Omental fat pad (tissue), 4 donors: ENCODE results near the gene SLC50A1. TPM values are rescaled to one million over a fixed set of nuclear protein-coding genes. Genes with fewer than 3 reads are reported as not detected.

Experiments
- ATAC-seq: fragments of 150-250 bp; one replicate; pipeline ENCODE4 v1.9.1; 2016; ENCODE audit warnings: mild to moderate bottlenecking, moderate library complexity; ENCODE audit not compliant: low FRiP score
- DNase-seq: peaks from one replicate; pipeline ENCODE4 v3.0.0-alpha.2; 2019; ENCODE audit warnings: low spot score
- total RNA-seq, 4 donors: library from RNA; depleted of rRNA; stranded (reverse); fragments of >200 nt; gene quantifications; one replicate each; pipeline ENCODE4 v1.1.0, GENCODE V29; 2016
- TF ChIP-seq, protein P1 (sequence below), 3 donors: fragments of 450-650 bp; IDR thresholded peaks; one replicate each; pipeline ENCODE4 v1.5.1; 2016 to 2017; ENCODE audit warnings: antibody characterized with exemption in 3 of 3, mild to moderate bottlenecking in 3 of 3, moderate library complexity in 2 of 3

Gene SLC50A1
- total RNA-seq, 4 donors from 2014 or later: 26.8 to 40.6 (median 27.5) TPM

GRCh38 chr1:155106862-155107261 is 28.8 kb upstream of the SLC50A1 start:
- DNase-seq (no peak), ATAC-seq (no peak)
- TF ChIP-seq, protein P1, sequence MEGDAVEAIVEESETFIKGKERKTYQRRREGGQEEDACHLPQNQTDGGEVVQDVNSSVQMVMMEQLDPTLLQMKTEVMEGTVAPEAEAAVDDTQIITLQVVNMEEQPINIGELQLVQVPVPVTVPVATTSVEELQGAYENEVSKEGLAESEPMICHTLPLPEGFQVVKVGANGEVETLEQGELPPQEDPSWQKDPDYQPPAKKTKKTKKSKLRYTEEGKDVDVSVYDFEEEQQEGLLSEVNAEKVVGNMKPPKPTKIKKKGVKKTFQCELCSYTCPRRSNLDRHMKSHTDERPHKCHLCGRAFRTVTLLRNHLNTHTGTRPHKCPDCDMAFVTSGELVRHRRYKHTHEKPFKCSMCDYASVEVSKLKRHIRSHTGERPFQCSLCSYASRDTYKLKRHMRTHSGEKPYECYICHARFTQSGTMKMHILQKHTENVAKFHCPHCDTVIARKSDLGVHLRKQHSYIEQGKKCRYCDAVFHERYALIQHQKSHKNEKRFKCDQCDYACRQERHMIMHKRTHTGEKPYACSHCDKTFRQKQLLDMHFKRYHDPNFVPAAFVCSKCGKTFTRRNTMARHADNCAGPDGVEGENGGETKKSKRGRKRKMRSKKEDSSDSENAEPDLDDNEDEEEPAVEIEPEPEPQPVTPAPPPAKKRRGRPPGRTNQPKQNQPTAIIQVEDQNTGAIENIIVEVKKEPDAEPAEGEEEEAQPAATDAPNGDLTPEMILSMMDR (IDR thresholded peaks at IDR 0.05): no peak

DNA sequence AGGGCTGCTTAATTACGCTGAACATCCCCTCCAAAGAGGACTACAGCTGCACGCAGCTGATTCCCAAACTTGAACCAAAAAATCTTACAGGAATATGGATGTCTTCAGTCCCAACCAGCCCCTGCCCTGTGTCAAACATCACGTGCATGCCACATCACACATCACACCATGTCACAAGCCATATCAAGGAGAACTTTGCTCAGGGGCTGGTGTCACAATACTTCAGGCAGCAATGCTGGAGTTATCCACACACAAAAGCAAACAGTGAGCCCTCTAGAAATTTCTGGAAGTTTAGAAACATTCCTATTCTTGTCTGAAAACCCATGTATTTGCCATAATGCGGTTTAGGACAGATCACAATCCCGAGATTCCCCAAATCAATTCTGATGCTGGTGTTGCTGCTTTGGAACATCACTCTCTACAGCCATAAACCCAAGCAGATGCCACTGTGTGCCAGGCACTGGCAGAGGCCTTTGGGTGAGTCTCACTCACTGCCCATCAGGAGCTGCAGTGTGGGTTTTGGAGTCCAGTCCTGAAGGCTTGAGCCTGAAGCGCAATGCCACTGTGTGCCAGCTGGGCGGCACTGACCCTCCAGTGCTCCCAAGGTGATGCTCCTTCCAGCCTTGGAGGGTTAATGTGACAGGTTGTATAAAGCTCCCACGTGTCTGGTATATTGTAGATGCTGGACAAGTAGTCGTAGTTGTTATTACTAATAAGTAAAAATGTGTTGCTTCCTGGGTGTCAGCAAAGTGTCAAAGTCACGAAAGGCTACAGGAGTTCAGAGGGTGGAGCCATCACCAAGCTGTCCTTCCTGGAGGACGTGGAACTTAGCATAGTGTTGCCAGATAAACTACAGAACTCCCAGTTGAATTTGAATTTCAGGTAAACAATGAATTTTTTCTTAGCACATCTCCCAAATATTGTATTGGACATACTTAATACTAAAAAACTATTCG is 28.1 kb upstream of the SLC50A1 start:
- TF ChIP-seq, protein P1 (IDR thresholded peaks at IDR 0.05): no peak
- ATAC-seq: no peak
- DNase-seq: no peak

GRCh38 chr1:155108296-155108695 is 27.4 kb upstream of the SLC50A1 start:
- TF ChIP-seq, protein P1 (IDR thresholded peaks at IDR 0.05): no peak
- ATAC-seq (no peak), DNase-seq (no peak)

DNA sequence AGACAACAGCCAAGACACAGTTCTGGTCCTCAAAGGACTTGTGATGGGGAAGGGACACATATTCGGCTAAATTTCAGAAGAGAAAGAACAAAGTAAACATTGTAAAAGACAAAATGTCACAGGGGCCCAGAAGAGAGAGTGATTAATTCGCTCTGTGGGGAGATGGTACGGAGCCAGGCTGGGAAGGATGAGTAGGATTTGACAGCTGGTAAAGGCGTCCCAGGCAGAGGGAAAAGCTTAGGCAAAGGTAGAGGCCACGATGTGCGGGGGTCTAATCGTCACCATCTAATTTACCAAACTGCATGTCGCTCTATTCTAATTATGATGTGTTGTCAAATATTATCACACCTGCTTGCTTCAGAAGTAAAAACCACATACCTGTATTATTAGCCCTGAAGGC is 25.3 kb upstream of the SLC50A1 start:
- no peak for DNase-seq
- TF ChIP-seq, protein P1 (IDR thresholded peaks at IDR 0.05): no peak
- ATAC-seq: no peak

DNA sequence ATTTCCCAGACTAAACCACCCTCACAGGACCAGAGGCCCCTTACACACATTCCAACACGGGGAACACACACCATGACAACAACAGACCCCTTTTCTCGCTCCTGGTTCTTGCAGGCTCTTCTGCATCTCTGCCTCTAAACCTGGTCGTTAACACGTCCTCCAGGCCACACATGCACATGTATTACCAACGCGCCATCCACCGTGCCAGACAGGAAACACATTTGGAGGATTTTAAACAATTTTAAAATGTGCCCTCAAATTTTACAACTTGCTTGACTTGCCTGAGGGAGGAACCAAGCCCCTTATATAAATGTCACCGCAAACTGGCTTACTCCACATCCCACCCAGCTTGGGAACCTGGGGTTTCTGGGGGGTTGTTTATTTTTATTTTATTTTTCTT is 24.8 kb upstream of the SLC50A1 start:
- ATAC-seq: no peak
- DNase-seq: no peak
- TF ChIP-seq, protein P1 (IDR thresholded peaks at IDR 0.05): no peak

DNA sequence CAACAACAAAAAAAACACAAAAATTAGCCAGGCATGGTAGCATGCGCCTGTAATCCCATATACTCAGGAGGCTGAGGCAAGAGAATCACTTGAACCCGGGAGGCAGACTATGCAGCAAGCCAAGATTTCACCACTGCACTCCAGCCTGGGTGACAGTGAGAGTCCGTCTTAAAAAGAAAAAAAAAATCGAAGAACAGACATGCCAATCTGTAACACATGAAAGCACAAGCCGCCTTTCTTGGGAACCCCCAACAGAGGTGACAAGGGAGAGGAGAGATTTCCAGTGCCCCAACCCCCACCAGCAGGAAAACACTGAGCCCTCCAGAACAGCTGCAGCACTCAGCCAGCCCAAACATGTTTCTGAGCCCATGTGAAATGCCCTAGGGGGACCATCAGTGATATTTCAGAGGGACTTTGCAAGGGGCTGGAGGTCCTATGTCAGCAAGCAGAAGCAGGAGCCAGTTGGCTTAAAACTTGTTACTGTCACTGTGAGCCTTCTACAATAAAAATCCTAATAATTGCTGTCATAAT is 22.1 kb upstream of the SLC50A1 start:
- ATAC-seq (no peak), DNase-seq (no peak)
- TF ChIP-seq, protein P1 (IDR thresholded peaks at IDR 0.05): no peak
